GM12878 (cell line): ENCODE data around the gene ACAP2. TPM values are rescaled to one million over a fixed set of nuclear protein-coding genes. Genes with fewer than 3 reads are reported as not detected.

Source experiments
- ASH2L ChIP-seq: fragments of 300-600, 200-600 bp; sonication (generic); IDR thresholded peaks from 2 replicates; pipeline ENCODE4 v1.6.1; 2017; ENCODE audit warnings: low read depth, mild to moderate bottlenecking, borderline replicate concordance
- CREB1 ChIP-seq: IDR thresholded peaks from 2 replicates; pipeline ENCODE4 v1.6.1; 2012; ENCODE audit warnings: low read depth, mild to moderate bottlenecking, inconsistent platforms
- FOXK2 ChIP-seq: fragments of 450-650 bp; IDR thresholded peaks from 2 replicates; pipeline ENCODE4 v1.6.1; 2017; ENCODE audit warnings: mild to moderate bottlenecking, moderate library complexity
- JUNB ChIP-seq: IDR thresholded peaks from 2 replicates; pipeline ENCODE4 v1.6.1; 2016; ENCODE audit warnings: antibody characterized with exemption, mild to moderate bottlenecking
- KDM1A ChIP-seq: fragments of 200-600 bp; sonication (generic); IDR thresholded peaks from 2 replicates; pipeline ENCODE4 v1.6.1; 2016; ENCODE audit warnings: borderline replicate concordance
- NFYB ChIP-seq: IDR thresholded peaks from 2 replicates; pipeline ENCODE4 v1.6.1; 2011; ENCODE audit warnings: low read depth, mild to moderate bottlenecking, low read length, improper control_type of control experiment, moderate library complexity; ENCODE audit not compliant: insufficient read depth
- SIN3A ChIP-seq: IDR thresholded peaks from 2 replicates; pipeline ENCODE4 v1.6.1; 2012; ENCODE audit warnings: low read depth, low read length, improper control_type of control experiment
- SREBF2 ChIP-seq: IDR thresholded peaks from 2 replicates; pipeline ENCODE4 v1.6.1; 2012; ENCODE audit warnings: mild to moderate bottlenecking, low read length
- STAT1 ChIP-seq: fragments of 450-650 bp; conservative IDR thresholded peaks from 2 replicates; pipeline ENCODE4 v1.6.1; 2014; ENCODE audit warnings: antibody characterized with exemption, mild to moderate bottlenecking
- TBL1XR1 ChIP-seq: IDR thresholded peaks from 2 replicates; pipeline ENCODE4 v1.6.1; 2012; ENCODE audit warnings: low read depth, low read length, improper control_type of control experiment
- polyA plus RNA-seq, 11 experiments: library from polyadenylated mRNA; depleted of rRNA in 4 of 11; unstranded in 6 of 11; stranded (reverse) in 5 of 11; fragments of >200 nt; fragmentation: Nextera tagmentation in 4 of 11; fragmentation: Illumina TruSeq in 1 of 11; extraction: Ambion mirVana in 4 of 11; extraction: Trizol in 1 of 11; gene quantifications; 1 replicate in 1 of 11; 2 replicates in 10 of 11; pipeline versions ENCODE4 v1.2.1 to v1.2.3, GENCODE V29; 2011 to 2016; ENCODE audit warnings: inconsistent platforms in 2 of 11, missing spikeins in 2 of 11, low read depth in 1 of 11
- total RNA-seq, 4 experiments: library from RNA; depleted of rRNA in 3 of 4; stranded (reverse); fragments of >200 nt in 3 of 4; fragmentation: Illumina TruSeq in 1 of 4; extraction: Trizol in 1 of 4; gene quantifications; 2 replicates each; pipeline versions ENCODE4 v1.2.1 to v1.2.3, GENCODE V29; 2013 to 2021
- TF ChIP-seq, protein P1 (sequence below): IDR thresholded peaks from 2 replicates; pipeline ENCODE4 v1.6.1; 2012; ENCODE audit warnings: low read depth, low read length, improper control_type of control experiment
- TF ChIP-seq, protein P2 (sequence below): fragments of 450-650 bp; IDR thresholded peaks from 2 replicates; pipeline ENCODE4 v1.6.1; 2014; ENCODE audit warnings: mild to moderate bottlenecking
- TF ChIP-seq, protein P3 (sequence below): IDR thresholded peaks from 2 replicates; pipeline ENCODE4 v1.6.1; 2011; ENCODE audit warnings: low read depth, low read length, improper control_type of control experiment, borderline replicate concordance
- TF ChIP-seq, protein P4 (sequence below): fragments of 450-650 bp; IDR thresholded peaks from 2 replicates; pipeline ENCODE4 v1.6.1; 2017; ENCODE audit warnings: borderline replicate concordance
- TF ChIP-seq, protein P5 (sequence below): IDR thresholded peaks from 2 replicates; pipeline ENCODE4 v1.6.1; 2011; ENCODE audit warnings: mild to moderate bottlenecking, low read depth, low read length, moderate library complexity; ENCODE audit not compliant: insufficient replicate concordance
- TF ChIP-seq, protein P6 (sequence below): fragments of 450-650 bp; IDR thresholded peaks from 2 replicates; pipeline ENCODE4 v1.6.1; 2016; ENCODE audit warnings: mild to moderate bottlenecking, moderate library complexity, borderline replicate concordance

Gene ACAP2
- total and polyA plus RNA-seq, 10 of the 15 experiments (the other 5 are each of a cell fraction or from before 2014, with no cell fraction given), result 7.1 to 53.8 (median 35.7) TPM

DNA sequence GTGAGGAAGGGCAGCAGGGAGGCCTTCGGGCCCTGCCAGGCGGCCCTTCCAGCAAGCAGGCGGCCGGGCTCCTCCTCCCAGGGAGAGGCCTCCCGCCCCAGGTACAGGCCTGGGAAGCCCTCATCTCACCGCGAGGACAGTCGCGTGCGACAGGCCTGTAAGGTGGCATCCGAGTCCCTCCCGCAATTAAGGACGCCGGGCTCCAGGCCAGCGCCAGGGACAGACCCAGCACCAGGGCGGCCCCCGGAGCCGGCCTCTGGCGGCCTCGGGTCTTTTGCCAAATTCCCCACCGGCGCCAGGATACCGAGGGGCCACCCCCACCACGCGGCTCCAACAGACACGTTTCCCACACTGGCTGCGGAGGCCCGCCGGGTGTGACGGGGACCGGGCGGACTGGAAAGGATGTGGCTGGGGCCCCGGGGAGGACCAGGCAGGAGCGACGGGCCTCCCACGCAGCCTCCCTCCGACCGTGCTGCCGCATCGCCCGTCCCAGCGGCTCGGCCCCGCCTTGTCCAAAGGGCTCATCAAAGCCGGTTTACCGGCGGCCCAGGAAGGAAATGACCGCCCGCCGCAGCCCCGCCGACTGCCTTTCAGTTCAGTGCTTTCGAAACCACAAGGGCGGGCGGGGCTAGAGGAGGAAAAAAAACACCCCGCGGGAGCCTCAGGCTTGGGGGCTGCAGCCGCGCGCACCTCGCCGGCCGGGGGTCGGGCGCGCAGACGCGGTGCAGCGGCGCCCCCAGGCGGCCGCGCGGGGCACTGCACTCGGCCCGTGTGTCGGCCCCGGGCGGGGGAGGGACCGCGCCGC lies 183.1 kb downstream of the ACAP2 start (continued):
- TF ChIP-seq, protein P1, sequence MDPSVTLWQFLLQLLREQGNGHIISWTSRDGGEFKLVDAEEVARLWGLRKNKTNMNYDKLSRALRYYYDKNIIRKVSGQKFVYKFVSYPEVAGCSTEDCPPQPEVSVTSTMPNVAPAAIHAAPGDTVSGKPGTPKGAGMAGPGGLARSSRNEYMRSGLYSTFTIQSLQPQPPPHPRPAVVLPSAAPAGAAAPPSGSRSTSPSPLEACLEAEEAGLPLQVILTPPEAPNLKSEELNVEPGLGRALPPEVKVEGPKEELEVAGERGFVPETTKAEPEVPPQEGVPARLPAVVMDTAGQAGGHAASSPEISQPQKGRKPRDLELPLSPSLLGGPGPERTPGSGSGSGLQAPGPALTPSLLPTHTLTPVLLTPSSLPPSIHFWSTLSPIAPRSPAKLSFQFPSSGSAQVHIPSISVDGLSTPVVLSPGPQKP, result 0 out of 2 replicates have a peak, but pooled peaks have one; percentile 6
- TF ChIP-seq FOXK2, result no peak
- TF ChIP-seq STAT1, result peak; percentile 91; the same call in 1 of the 2 replicates
- TF ChIP-seq NFYB, result no peak
- peak; percentile 54; the same call in 1 of the 2 replicates for TF ChIP-seq ASH2L
- no peak for TF ChIP-seq KDM1A
- TF ChIP-seq, protein P2, sequence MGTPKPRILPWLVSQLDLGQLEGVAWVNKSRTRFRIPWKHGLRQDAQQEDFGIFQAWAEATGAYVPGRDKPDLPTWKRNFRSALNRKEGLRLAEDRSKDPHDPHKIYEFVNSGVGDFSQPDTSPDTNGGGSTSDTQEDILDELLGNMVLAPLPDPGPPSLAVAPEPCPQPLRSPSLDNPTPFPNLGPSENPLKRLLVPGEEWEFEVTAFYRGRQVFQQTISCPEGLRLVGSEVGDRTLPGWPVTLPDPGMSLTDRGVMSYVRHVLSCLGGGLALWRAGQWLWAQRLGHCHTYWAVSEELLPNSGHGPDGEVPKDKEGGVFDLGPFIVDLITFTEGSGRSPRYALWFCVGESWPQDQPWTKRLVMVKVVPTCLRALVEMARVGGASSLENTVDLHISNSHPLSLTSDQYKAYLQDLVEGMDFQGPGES, result peak; percentile 55; the same call in 1 of the 2 replicates
- TF ChIP-seq TBL1XR1, result peak; percentile 86
- TF ChIP-seq, protein P3, sequence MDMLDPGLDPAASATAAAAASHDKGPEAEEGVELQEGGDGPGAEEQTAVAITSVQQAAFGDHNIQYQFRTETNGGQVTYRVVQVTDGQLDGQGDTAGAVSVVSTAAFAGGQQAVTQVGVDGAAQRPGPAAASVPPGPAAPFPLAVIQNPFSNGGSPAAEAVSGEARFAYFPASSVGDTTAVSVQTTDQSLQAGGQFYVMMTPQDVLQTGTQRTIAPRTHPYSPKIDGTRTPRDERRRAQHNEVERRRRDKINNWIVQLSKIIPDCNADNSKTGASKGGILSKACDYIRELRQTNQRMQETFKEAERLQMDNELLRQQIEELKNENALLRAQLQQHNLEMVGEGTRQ, result no peak
- TF ChIP-seq, protein P4, sequence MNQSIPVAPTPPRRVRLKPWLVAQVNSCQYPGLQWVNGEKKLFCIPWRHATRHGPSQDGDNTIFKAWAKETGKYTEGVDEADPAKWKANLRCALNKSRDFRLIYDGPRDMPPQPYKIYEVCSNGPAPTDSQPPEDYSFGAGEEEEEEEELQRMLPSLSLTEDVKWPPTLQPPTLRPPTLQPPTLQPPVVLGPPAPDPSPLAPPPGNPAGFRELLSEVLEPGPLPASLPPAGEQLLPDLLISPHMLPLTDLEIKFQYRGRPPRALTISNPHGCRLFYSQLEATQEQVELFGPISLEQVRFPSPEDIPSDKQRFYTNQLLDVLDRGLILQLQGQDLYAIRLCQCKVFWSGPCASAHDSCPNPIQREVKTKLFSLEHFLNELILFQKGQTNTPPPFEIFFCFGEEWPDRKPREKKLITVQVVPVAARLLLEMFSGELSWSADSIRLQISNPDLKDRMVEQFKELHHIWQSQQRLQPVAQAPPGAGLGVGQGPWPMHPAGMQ, result no peak
- no peak for TF ChIP-seq JUNB
- TF ChIP-seq, protein P5, sequence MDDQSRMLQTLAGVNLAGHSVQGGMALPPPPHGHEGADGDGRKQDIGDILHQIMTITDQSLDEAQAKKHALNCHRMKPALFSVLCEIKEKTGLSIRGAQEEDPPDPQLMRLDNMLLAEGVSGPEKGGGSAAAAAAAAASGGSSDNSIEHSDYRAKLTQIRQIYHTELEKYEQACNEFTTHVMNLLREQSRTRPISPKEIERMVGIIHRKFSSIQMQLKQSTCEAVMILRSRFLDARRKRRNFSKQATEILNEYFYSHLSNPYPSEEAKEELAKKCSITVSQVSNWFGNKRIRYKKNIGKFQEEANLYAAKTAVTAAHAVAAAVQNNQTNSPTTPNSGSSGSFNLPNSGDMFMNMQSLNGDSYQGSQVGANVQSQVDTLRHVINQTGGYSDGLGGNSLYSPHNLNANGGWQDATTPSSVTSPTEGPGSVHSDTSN, result no peak
- peak; percentile 14 for TF ChIP-seq CREB1
- TF ChIP-seq SREBF2, result no peak
- TF ChIP-seq SIN3A, result no peak
- TF ChIP-seq, protein P6, sequence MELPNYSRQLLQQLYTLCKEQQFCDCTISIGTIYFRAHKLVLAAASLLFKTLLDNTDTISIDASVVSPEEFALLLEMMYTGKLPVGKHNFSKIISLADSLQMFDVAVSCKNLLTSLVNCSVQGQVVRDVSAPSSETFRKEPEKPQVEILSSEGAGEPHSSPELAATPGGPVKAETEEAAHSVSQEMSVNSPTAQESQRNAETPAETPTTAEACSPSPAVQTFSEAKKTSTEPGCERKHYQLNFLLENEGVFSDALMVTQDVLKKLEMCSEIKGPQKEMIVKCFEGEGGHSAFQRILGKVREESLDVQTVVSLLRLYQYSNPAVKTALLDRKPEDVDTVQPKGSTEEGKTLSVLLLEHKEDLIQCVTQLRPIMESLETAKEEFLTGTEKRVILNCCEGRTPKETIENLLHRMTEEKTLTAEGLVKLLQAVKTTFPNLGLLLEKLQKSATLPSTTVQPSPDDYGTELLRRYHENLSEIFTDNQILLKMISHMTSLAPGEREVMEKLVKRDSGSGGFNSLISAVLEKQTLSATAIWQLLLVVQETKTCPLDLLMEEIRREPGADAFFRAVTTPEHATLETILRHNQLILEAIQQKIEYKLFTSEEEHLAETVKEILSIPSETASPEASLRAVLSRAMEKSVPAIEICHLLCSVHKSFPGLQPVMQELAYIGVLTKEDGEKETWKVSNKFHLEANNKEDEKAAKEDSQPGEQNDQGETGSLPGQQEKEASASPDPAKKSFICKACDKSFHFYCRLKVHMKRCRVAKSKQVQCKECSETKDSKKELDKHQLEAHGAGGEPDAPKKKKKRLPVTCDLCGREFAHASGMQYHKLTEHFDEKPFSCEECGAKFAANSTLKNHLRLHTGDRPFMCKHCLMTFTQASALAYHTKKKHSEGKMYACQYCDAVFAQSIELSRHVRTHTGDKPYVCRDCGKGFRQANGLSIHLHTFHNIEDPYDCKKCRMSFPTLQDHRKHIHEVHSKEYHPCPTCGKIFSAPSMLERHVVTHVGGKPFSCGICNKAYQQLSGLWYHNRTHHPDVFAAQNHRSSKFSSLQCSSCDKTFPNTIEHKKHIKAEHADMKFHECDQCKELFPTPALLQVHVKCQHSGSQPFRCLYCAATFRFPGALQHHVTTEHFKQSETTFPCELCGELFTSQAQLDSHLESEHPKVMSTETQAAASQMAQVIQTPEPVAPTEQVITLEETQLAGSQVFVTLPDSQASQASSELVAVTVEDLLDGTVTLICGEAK, result no peak
